Measurements from ENCODE around the gene TCERG1L. TPM values are rescaled to one million over a fixed set of nuclear protein-coding genes. Genes with fewer than 3 reads are reported as not detected.

Gene TCERG1L
- total and polyA plus RNA-seq, 4 donors = 0.02 to 0.09 (median 0.08) TPM; not detected in 1

DNA sequence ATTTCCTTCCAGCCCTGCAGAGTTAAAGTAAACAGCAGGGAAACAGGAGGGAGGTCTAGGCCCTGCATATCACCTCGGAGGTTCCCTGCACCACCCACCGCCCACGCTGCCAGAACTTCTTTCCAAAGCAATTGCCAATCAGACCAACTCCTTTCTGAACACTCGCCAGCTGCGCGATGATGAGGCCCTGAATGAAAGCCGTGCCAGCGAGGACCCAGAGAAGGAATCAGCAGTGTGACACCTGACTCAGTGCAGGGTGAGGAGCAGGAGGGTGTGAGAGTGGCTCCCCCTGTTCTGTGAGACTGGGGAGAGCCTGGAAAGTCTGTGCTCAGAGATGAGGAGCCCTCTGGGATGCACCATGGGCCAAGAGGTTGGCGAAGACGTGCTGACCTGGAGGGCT lies 3.3 kb upstream of the TCERG1L start:
- Histone ChIP-seq H3K27ac (ENCODE audit: low read depth in 1 of 2, low read length in 1 of 2) (no peak overlapping the region), H3K4me3 (no peak overlapping the region), H3K9ac (ENCODE audit: insufficient read depth in 1 of 2, low read length in 2 of 2) (no peak overlapping the region), H3K9me3 (ENCODE audit: control insufficient read depth in 4 of 4, insufficient read depth in 3 of 4, low read length in 3 of 4) (peaks cover 0 to 3% (median 0%) of the 10 kb centered on the region in 4 donors), H3K27me3 (ENCODE audit: control insufficient read depth in 3 of 3, insufficient read depth in 3 of 3, low read length in 2 of 3) (peaks cover 22 to 40% (median 36%) of the 10 kb centered on the region in 3 donors), H3K4me1 (ENCODE audit: control insufficient read depth in 5 of 5, insufficient read depth in 5 of 5, low read length in 5 of 5) (peaks cover 0 to 11% (median 0%) of the 10 kb centered on the region in 5 donors), H3K36me3 (ENCODE audit: control insufficient read depth in 4 of 4, insufficient read depth in 4 of 4, low read length in 4 of 4) (no peaks in the 10 kb centered on the region)
- TF ChIP-seq, protein P1, sequence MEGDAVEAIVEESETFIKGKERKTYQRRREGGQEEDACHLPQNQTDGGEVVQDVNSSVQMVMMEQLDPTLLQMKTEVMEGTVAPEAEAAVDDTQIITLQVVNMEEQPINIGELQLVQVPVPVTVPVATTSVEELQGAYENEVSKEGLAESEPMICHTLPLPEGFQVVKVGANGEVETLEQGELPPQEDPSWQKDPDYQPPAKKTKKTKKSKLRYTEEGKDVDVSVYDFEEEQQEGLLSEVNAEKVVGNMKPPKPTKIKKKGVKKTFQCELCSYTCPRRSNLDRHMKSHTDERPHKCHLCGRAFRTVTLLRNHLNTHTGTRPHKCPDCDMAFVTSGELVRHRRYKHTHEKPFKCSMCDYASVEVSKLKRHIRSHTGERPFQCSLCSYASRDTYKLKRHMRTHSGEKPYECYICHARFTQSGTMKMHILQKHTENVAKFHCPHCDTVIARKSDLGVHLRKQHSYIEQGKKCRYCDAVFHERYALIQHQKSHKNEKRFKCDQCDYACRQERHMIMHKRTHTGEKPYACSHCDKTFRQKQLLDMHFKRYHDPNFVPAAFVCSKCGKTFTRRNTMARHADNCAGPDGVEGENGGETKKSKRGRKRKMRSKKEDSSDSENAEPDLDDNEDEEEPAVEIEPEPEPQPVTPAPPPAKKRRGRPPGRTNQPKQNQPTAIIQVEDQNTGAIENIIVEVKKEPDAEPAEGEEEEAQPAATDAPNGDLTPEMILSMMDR (IDR thresholded peaks at IDR 0.05; ENCODE audit: control extremely low read depth, extremely low read depth) = no peak
- ATAC-seq (ENCODE audit: insufficient read depth, low FRiP score) = no peak
- 67 to 69% methylated on average over 10 of the region's 10 CpGs for WGBS, 2 donors
- DNase-seq = no peak

DNA sequence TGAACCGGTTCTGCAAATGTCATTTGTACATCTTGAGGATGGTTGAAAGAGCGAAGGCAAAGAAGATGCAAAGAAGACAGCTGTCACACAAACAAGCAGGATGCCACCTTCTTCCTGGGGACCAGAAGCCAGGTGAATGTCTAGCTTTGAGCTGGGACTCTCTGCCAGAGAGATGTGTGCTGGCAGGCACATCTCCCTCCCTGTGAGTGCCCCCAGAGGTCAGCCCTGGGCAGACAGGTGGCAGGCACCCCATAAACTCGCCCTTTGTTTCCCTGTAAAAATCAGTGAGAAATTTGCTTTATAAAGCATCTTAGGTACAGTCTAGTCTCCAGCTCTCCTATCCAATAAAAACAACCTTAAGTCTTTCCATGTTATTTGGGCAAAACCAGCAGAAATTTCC lies 2.6 kb upstream of the TCERG1L start:
- no peak overlapping the region for H3K9ac ChIP-seq (ENCODE audit: insufficient read depth in 1 of 2, low read length in 2 of 2)
- DNase-seq (no peak), ATAC-seq (ENCODE audit: insufficient read depth, low FRiP score) (no peak)
- peaks cover 0 to 11% (median 0%) of the 10 kb centered on the region in 5 donors for H3K4me1 ChIP-seq (ENCODE audit: control insufficient read depth in 5 of 5, insufficient read depth in 5 of 5, low read length in 5 of 5)
- no peak overlapping the region for H3K27ac ChIP-seq (ENCODE audit: low read depth in 1 of 2, low read length in 1 of 2)
- no peaks in the 10 kb centered on the region for H3K36me3 ChIP-seq (ENCODE audit: control insufficient read depth in 4 of 4, insufficient read depth in 4 of 4, low read length in 4 of 4)
- H3K9me3 ChIP-seq (ENCODE audit: control insufficient read depth in 4 of 4, insufficient read depth in 3 of 4, low read length in 3 of 4) = peaks cover 0 to 3% (median 0%) of the 10 kb centered on the region in 4 donors
- peaks cover 22 to 43% (median 39%) of the 10 kb centered on the region in 3 donors for H3K27me3 ChIP-seq (ENCODE audit: control insufficient read depth in 3 of 3, insufficient read depth in 3 of 3, low read length in 2 of 3)
- 82 to 85% methylated on average over 3 of the region's 3 CpGs for WGBS, 2 donors
- TF ChIP-seq, protein P1 (IDR thresholded peaks at IDR 0.05; ENCODE audit: control extremely low read depth, extremely low read depth) = no peak
- H3K4me3 ChIP-seq = no peak overlapping the region

DNA sequence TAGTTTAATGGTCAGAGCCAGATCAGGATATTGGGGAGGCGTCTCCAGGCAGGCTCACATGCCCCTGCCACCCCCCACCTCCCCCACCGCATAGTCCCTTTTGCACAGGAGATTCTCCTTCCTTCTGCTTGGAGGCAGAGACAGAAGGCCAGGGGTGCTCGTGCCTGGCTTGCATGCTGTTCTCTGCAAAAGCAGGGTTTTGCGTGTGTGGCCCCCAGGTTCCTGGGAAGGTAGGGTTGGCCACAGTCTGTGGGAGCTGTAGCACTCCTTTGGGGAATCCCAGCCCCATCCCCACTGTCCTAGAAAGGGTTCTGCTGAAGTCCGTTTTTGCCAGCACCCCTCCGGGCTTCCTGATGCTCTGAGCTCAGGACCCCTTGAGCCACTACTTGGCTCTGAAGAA lies 1.9 kb upstream of the TCERG1L start:
- WGBS, 2 donors = 67 to 79% methylated on average over 6 of the region's 6 CpGs
- Histone ChIP-seq H3K27me3 (ENCODE audit: control insufficient read depth in 3 of 3, insufficient read depth in 3 of 3, low read length in 2 of 3) (peaks cover 23 to 43% (median 41%) of the 10 kb centered on the region in 3 donors), H3K9ac (ENCODE audit: insufficient read depth in 1 of 2, low read length in 2 of 2) (no peak overlapping the region)

More for the DNA sequence above, 1.9 kb upstream of the TCERG1L start:
- no peak for DNase-seq
- ATAC-seq (ENCODE audit: insufficient read depth, low FRiP score) = no peak
- peaks cover 0 to 3% (median 0%) of the 10 kb centered on the region in 4 donors for H3K9me3 ChIP-seq (ENCODE audit: control insufficient read depth in 4 of 4, insufficient read depth in 3 of 4, low read length in 3 of 4)
- H3K27ac ChIP-seq (ENCODE audit: low read depth in 1 of 2, low read length in 1 of 2) = no peak overlapping the region
- peaks cover 0 to 11% (median 0%) of the 10 kb centered on the region in 5 donors for H3K4me1 ChIP-seq (ENCODE audit: control insufficient read depth in 5 of 5, insufficient read depth in 5 of 5, low read length in 5 of 5)
- H3K4me3 ChIP-seq = no peak overlapping the region
- TF ChIP-seq, protein P1 (IDR thresholded peaks at IDR 0.05; ENCODE audit: control extremely low read depth, extremely low read depth) = no peak
- no peaks in the 10 kb centered on the region for H3K36me3 ChIP-seq (ENCODE audit: control insufficient read depth in 4 of 4, insufficient read depth in 4 of 4, low read length in 4 of 4)

Measured in lung (tissue), 12 donors.